Measurements from ENCODE around the gene RAPGEF6.

Gene RAPGEF6

DNA sequence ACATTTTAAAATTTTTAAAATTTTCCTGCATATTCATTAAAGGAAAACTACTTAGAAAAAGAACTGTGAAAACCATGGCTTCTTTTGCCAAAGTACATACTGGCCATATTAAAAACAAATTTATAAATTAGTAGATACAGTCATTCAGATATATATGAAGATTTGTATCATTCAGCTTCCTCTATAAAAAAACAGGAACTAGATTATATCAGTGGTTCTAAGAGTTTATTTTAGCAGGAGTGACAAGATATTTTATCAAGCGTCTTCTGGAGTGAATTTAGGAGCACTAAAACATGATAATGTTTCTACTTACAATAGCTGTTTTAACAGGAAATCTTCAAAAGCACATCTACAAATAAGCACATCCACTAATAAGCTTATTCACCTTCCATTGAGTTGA is 171.4 kb downstream of the RAPGEF6 start:
- DNase-seq (ENCODE audit: low spot score), result no peak
- TF ChIP-seq, protein P1, sequence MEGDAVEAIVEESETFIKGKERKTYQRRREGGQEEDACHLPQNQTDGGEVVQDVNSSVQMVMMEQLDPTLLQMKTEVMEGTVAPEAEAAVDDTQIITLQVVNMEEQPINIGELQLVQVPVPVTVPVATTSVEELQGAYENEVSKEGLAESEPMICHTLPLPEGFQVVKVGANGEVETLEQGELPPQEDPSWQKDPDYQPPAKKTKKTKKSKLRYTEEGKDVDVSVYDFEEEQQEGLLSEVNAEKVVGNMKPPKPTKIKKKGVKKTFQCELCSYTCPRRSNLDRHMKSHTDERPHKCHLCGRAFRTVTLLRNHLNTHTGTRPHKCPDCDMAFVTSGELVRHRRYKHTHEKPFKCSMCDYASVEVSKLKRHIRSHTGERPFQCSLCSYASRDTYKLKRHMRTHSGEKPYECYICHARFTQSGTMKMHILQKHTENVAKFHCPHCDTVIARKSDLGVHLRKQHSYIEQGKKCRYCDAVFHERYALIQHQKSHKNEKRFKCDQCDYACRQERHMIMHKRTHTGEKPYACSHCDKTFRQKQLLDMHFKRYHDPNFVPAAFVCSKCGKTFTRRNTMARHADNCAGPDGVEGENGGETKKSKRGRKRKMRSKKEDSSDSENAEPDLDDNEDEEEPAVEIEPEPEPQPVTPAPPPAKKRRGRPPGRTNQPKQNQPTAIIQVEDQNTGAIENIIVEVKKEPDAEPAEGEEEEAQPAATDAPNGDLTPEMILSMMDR (IDR thresholded peaks at IDR 0.05; ENCODE audit: extremely low read depth, insufficient read depth, missing control alignments), result no peak
- in situ Hi-C loops (cut with MboI; ENCODE audit: low pct_unique_long_range_greater_than_20kb, low sequenced_read_pairs, unreplicated experiment), result no loop called here

- TF ChIP-seq, protein P1 (IDR thresholded peaks at IDR 0.05; ENCODE audit: extremely low read depth, insufficient read depth, missing control alignments), result no peak
- DNase-seq (ENCODE audit: low spot score), result no peak
- in situ Hi-C loops (cut with MboI; ENCODE audit: low pct_unique_long_range_greater_than_20kb, low sequenced_read_pairs, unreplicated experiment), result no loop called here
Measured at GRCh38 chr5:131462454-131462853, 172.6 kb downstream of the RAPGEF6 start.

DNA sequence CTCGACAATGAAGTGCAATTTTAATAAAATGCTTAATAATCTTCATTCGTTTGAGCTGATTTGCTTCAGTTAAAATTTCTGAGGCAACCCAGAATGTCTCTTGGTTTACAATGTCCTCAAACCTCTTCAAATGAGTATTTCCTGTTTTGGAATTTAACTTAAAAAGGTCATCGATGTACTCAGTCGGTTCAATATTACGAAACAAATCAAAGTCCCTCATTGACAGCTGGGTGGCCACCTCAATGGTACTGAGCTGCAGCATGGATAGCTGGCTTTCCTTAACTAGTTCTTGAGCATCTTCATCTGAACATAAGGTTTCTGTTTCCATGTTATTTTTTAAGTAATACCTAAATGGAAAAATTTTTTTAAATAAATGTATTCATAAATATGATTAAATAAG is 173.3 kb downstream of the RAPGEF6 start:
- in situ Hi-C loops (cut with MboI; ENCODE audit: low pct_unique_long_range_greater_than_20kb, low sequenced_read_pairs, unreplicated experiment), result no loop called here
- DNase-seq (ENCODE audit: low spot score), result no peak
- TF ChIP-seq, protein P1 (IDR thresholded peaks at IDR 0.05; ENCODE audit: extremely low read depth, insufficient read depth, missing control alignments), result no peak

GRCh38 chr5:131460867-131461572 is 174.0 kb downstream of the RAPGEF6 start:
- TF ChIP-seq, protein P1 (IDR thresholded peaks at IDR 0.05; ENCODE audit: extremely low read depth, insufficient read depth, missing control alignments), result no peak
- in situ Hi-C loops (cut with MboI; ENCODE audit: low pct_unique_long_range_greater_than_20kb, low sequenced_read_pairs, unreplicated experiment), result no loop called here
- no peak for DNase-seq (ENCODE audit: low spot score)

DNA sequence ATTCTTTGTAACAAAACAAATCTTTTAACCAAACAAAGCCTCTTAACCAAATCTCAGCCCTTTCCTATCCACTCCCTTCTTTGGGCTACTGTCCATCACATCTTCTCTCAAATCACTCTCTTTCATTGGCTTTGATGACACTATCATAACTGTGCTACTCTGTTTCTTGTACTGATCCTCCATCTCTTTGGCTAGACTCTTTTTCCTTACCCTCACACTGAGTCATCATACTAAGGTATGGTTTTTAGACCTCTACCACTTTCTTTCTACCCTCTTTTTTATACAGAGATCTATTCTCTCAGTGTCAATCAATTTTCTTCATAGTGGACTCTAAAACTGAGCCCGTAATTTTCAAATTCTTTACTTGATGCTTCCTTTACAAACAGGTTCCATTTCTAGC is 174.9 kb downstream of the RAPGEF6 start:
- TF ChIP-seq, protein P1 (IDR thresholded peaks at IDR 0.05; ENCODE audit: extremely low read depth, insufficient read depth, missing control alignments), result no peak
- in situ Hi-C loops (cut with MboI; ENCODE audit: low pct_unique_long_range_greater_than_20kb, low sequenced_read_pairs, unreplicated experiment), result no loop called here
- no peak for DNase-seq (ENCODE audit: low spot score)

DNA sequence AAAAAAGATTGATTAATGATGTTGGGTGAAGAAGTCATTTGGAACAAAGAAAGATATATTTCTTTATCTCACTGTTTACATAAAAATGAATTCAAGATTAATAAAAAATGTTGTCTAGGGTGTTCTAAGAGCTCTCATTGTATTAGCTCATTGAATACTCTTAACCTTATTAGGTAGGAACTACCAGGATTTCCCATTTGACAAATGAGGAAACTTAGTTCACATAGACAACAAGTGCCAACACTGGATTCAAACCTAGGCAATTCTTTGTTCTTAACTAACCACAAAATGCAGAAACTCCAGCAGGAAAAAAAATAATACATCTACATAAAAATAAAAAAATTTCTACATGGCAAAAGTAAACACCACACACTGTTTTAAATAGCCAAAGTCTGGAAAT is 175.8 kb downstream of the RAPGEF6 start:
- DNase-seq (ENCODE audit: low spot score), result no peak
- in situ Hi-C loops (cut with MboI; ENCODE audit: low pct_unique_long_range_greater_than_20kb, low sequenced_read_pairs, unreplicated experiment), result no loop called here

More for the DNA sequence above, 175.8 kb downstream of the RAPGEF6 start:
- TF ChIP-seq, protein P1 (IDR thresholded peaks at IDR 0.05; ENCODE audit: extremely low read depth, insufficient read depth, missing control alignments), result no peak

Data from GM13977 (cell line).